ENCODE results near the gene HCN1.
"Not testable (repeated sequence)": the region's sequence is repeated elsewhere in the genome, so short reads cannot be mapped to it uniquely, and the experiment has no call there.

The HCN1 gene

GRCh38 chr5:45609661-45610060 is 86.5 kb downstream of the HCN1 start:
- DNase-seq, result no peak

GRCh38 chr5:45604092-45604491 is 92.1 kb downstream of the HCN1 start:
- no peak for DNase-seq

- DNase-seq, result no peak
Observed at GRCh38 chr5:45601424-45601823, 94.8 kb downstream of the HCN1 start.

GRCh38 chr5:45596320-45596719 is 99.9 kb downstream of the HCN1 start:
- DNase-seq, result no peak

GRCh38 chr5:45586001-45586400 is 110.2 kb downstream of the HCN1 start:
- DNase-seq, result not testable (repeated sequence)

- no peak for DNase-seq
Observed at GRCh38 chr5:45578270-45578669, 117.9 kb downstream of the HCN1 start.

GRCh38 chr5:45568813-45569212 is 127.4 kb downstream of the HCN1 start:
- DNase-seq, result no peak

- no peak for DNase-seq
Observed at GRCh38 chr5:45542421-45542820, 153.8 kb downstream of the HCN1 start.

GRCh38 chr5:45533663-45534062 is 162.5 kb downstream of the HCN1 start:
- DNase-seq, result no peak

GRCh38 chr5:45532826-45533624 is 163.2 kb downstream of the HCN1 start:
- DNase-seq, result no peak

GRCh38 chr5:45521067-45521466 is 175.1 kb downstream of the HCN1 start:
- peak; percentile 48 for DNase-seq

GRCh38 chr5:45512521-45512920 is 183.7 kb downstream of the HCN1 start:
- no peak for DNase-seq

GRCh38 chr5:45509371-45509770 is 186.8 kb downstream of the HCN1 start:
- no peak for DNase-seq

- DNase-seq, result peak; percentile 51
Observed at GRCh38 chr5:45508135-45508534, 188.0 kb downstream of the HCN1 start.

GRCh38 chr5:45507178-45507577 is 189.0 kb downstream of the HCN1 start:
- peak; percentile 95 for DNase-seq

GRCh38 chr5:45499006-45499405 is 197.2 kb downstream of the HCN1 start:
- not testable (repeated sequence) for DNase-seq

GRCh38 chr5:45491368-45491767 is 204.8 kb downstream of the HCN1 start:
- no peak for DNase-seq

- no peak for DNase-seq
Observed at GRCh38 chr5:45484781-45485180, 211.4 kb downstream of the HCN1 start.

GRCh38 chr5:45454114-45454513 is 242.1 kb downstream of the HCN1 start:
- DNase-seq, result peak; percentile 3

- DNase-seq, result not testable (repeated sequence)
Observed at GRCh38 chr5:45444856-45445255, 251.3 kb downstream of the HCN1 start.

- DNase-seq, result no peak
Observed at GRCh38 chr5:45440466-45440865, 255.7 kb downstream of the HCN1 start.

GRCh38 chr5:45437752-45438151 is 258.4 kb downstream of the HCN1 start:
- DNase-seq, result no peak

GRCh38 chr5:45417285-45417998 is 278.7 kb downstream of the HCN1 start:
- no peak for DNase-seq
